Activated CD8-positive, alpha-beta memory T cell treated with anti-CD3 and anti-CD28 coated beads for 4 hours (primary cell): ENCODE data around the gene PSEN2.
A peak's percentile ranks its signal among the peaks of the same experiment; 100 is the strongest.
"Not testable (repeated sequence)": the region's sequence is repeated elsewhere in the genome, so short reads cannot be mapped to it uniquely, and the experiment has no call there.

Experiments
- DNase-seq, 2 donors: peaks; one replicate each; pipeline ENCODE4 v3.0.0-alpha.2; 2020; ENCODE audit warnings: low read depth in 2 of 2

The PSEN2 gene

GRCh38 chr1:226916497-226916896 lies 46.1 kb downstream of the PSEN2 start:
- no peak for DNase-seq

GRCh38 chr1:226919587-226919986 lies 49.2 kb downstream of the PSEN2 start:
- no peak for DNase-seq

GRCh38 chr1:226919995-226920394 lies 49.6 kb downstream of the PSEN2 start:
- DNase-seq = no peak

- no peak for DNase-seq
Observed at GRCh38 chr1:226920446-226920894, 50.1 kb downstream of the PSEN2 start.

- DNase-seq = no peak
Observed at GRCh38 chr1:226921504-226921903, 51.1 kb downstream of the PSEN2 start.

- not testable (repeated sequence) for DNase-seq
Observed at GRCh38 chr1:226929260-226930111, 59.1 kb downstream of the PSEN2 start.

- DNase-seq = no peak
Observed at GRCh38 chr1:226934483-226935237, 64.2 kb downstream of the PSEN2 start.

GRCh38 chr1:226937940-226938725 lies 67.7 kb downstream of the PSEN2 start:
- no peak for DNase-seq

- no peak for DNase-seq
Observed at GRCh38 chr1:226938903-226939437, 68.6 kb downstream of the PSEN2 start.

GRCh38 chr1:226939438-226940028 lies 69.1 kb downstream of the PSEN2 start:
- DNase-seq = no peak

GRCh38 chr1:226940029-226940805 lies 69.8 kb downstream of the PSEN2 start, which contains the start of gene COQ8A:
Gene COQ8A (plus strand): TSS chr1:226940294. CDS start chr1:226961386, 21,092 bp downstream.
- peak; percentile 95 to 98 for DNase-seq

GRCh38 chr1:226940806-226941067 lies 70.3 kb downstream of the PSEN2 start:
- no peak for DNase-seq

- DNase-seq = no peak
Observed at GRCh38 chr1:226942392-226942791, 72.0 kb downstream of the PSEN2 start.

- no peak for DNase-seq
Observed at GRCh38 chr1:226943156-226943555, 72.7 kb downstream of the PSEN2 start.

- DNase-seq = no peak
Observed at GRCh38 chr1:226943927-226944326, 73.5 kb downstream of the PSEN2 start.

- no peak for DNase-seq
Observed at GRCh38 chr1:226945106-226945857, 74.9 kb downstream of the PSEN2 start.
